Fibroblast of villous mesenchyme (primary cell): Measurements from ENCODE around the gene ZNF184. TPM values are rescaled to one million over a fixed set of nuclear protein-coding genes. Genes with fewer than 3 reads are reported as not detected.
A peak's percentile ranks its signal among the peaks of the same experiment; 100 is the strongest.

Experiments used
- DNase-seq: peaks from one replicate; pipeline ENCODE4 v3.0.0-alpha.2; 2010; ENCODE audit warnings: low read depth
- H3K4me3 ChIP-seq: 2 replicates; pipeline ENCODE4 v1.5.1; 2011; ENCODE audit warnings: low read depth, mild to moderate bottlenecking, low read length
- total RNA-seq: library from RNA; depleted of rRNA; stranded (reverse); fragments of >200 nt; gene quantifications from 2 replicates; pipeline ENCODE4 v1.2.3, GENCODE V29; 2012
- TF ChIP-seq, protein P1 (sequence below): IDR thresholded peaks from 2 replicates; pipeline ENCODE4 v1.5.1; 2012; ENCODE audit warnings: low read depth, mild to moderate bottlenecking, low read length; ENCODE audit not compliant: insufficient read depth

The ZNF184 gene
- total RNA-seq, 1 donor = 6.9 TPM

DNA sequence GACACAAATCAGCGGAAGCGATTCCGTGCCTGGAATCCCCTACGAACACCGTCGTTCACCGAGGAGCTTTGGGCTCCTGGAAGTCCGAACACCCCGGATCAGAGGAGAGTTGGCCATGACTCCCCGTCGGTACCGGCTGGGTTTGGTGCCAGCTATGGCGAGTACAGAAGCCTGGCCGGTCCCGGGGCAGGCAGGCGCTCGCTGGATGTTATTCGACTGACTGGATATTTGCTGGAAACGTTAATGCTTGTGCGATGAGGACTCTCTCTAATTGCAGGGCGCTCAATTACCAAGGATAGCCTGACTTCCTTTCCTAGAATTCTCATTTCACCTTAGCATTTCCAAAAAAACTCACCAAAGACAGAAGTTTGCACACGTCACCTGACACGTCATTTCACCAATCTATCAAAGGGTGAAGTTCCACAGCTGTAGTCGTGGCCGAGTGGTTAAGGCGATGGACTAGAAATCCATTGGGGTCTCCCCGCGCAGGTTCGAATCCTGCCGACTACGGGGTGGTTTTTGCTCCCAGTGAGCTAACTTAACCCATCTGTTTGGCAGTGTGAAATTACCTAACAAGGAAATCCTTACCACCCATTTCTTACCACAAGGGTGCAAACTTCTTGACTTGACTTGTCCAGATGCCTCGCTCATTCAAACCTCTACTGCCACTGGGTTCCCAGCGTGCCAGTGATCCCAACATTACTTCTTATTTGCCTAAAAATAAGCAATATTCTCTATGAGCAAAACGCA, 22.7 kb upstream of the ZNF184 start:
- TF ChIP-seq, protein P1, sequence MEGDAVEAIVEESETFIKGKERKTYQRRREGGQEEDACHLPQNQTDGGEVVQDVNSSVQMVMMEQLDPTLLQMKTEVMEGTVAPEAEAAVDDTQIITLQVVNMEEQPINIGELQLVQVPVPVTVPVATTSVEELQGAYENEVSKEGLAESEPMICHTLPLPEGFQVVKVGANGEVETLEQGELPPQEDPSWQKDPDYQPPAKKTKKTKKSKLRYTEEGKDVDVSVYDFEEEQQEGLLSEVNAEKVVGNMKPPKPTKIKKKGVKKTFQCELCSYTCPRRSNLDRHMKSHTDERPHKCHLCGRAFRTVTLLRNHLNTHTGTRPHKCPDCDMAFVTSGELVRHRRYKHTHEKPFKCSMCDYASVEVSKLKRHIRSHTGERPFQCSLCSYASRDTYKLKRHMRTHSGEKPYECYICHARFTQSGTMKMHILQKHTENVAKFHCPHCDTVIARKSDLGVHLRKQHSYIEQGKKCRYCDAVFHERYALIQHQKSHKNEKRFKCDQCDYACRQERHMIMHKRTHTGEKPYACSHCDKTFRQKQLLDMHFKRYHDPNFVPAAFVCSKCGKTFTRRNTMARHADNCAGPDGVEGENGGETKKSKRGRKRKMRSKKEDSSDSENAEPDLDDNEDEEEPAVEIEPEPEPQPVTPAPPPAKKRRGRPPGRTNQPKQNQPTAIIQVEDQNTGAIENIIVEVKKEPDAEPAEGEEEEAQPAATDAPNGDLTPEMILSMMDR = peak; percentile 15

DNA sequence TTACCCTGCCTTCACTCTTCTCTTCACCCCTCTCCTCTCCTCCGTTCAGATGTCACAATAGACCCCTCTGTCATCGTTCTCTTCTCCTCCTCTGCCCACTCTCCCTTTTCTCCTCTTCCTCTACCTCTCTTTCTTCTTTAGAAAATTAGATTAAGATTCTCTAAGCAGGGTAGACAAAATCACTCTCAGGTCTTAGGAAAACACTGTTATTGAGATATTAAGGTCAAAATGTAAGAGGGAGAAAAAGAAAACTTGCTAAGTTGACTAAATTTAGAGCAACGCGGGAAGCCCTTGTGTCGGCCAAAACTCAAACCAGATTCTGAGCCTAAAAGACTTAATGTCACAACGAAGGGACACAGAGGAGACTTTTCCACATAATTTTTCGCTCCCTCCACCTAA, 22.1 kb upstream of the ZNF184 start:
- TF ChIP-seq, protein P1 = no peak
- H3K4me3 ChIP-seq = peak overlapping the region; percentile 77
- no peak for DNase-seq

More for the DNA sequence above, 22.7 kb upstream of the ZNF184 start:
- peak; percentile 72 for DNase-seq
- H3K4me3 ChIP-seq = peak overlapping the region; percentile 77

DNA sequence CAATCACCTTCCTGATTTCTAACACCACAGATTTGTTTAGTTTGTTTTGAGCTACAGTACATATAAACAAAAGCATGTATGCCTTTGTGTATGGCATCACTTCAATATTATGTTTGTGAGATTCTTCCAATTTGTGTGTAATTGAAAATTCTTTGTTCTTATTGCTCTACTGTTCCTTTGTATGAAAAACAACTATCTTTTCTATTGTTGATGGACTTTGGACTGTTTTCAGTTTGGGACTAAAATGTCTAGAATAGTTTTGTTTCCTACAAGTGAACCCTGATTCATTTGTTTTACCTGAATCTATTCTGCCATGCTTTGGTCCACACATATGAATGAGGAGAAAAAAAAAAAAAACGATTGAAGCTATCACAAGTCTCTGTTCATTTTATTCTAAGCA, 21.2 kb upstream of the ZNF184 start:
- DNase-seq = no peak
- TF ChIP-seq, protein P1 = no peak
- H3K4me3 ChIP-seq = no peak overlapping the region

DNA sequence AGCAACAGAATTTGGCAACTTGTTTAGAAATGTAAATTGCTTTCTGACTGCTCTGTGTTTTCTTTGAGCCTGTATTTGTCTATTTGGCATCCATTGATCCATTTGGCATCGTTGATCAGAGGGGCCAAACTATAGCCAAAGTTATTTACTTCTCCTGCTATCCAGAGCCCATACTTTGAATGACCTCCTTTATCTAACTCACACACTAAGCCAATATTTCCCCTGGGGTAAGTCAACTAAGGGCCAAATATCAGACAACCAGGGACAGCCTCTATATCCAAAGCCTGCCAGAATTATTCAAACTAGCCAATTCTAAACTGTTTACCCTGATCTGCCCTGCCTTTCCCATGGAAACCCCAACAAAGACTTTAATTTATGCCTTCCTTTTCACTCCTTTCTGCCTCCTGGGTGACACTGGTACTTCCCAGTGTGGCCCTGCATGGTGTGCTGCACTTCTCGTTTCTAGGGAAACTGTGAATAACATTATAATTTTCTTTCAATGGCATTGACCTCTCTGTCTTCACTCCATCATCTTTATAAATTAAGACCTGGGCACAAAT, 19.8 kb upstream of the ZNF184 start:
- TF ChIP-seq, protein P1 = no peak
- no peak for DNase-seq
- no peak overlapping the region for H3K4me3 ChIP-seq

DNA sequence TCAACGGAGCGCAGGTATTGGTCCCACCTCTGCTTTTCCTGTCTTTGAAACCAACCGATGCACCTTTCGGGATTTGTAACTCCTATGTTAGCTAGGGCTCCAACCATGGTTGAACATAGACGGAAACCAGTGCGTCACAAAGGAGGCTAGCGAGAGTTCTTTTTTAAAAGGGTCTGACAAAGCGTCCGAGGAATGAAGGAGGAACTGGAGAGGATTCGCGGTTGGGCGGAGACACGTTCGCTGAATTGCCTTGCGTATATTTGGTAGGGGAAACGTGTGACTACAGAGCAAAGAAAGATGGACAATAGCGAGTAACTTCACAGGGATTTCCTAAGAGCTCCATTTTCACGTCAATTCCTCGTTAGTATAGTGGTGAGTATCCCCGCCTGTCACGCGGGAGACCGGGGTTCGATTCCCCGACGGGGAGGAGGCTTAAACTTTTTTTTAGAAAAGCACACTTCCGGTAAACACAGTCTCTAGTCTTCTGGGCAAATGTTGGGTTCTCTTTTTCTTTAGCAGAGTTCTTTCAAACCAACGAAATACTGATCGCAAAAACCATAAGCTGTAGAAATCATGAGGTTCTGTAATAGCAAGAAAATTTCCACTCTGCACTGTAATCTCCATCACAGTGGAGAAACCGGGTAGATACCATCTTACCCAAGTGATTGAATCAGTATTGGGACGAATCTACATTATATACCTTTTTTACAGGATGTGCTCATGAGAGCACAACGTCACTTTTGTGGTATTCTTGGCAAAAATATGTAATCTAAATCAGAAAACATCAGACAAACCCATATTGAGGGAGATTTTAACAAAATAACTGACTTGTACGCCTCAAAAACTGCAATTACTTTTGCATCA, 6.6 kb upstream of the ZNF184 start:
- TF ChIP-seq, protein P1 = no peak
- peak; percentile 94 for DNase-seq
- H3K4me3 ChIP-seq = peak overlapping the region; percentile 92

DNA sequence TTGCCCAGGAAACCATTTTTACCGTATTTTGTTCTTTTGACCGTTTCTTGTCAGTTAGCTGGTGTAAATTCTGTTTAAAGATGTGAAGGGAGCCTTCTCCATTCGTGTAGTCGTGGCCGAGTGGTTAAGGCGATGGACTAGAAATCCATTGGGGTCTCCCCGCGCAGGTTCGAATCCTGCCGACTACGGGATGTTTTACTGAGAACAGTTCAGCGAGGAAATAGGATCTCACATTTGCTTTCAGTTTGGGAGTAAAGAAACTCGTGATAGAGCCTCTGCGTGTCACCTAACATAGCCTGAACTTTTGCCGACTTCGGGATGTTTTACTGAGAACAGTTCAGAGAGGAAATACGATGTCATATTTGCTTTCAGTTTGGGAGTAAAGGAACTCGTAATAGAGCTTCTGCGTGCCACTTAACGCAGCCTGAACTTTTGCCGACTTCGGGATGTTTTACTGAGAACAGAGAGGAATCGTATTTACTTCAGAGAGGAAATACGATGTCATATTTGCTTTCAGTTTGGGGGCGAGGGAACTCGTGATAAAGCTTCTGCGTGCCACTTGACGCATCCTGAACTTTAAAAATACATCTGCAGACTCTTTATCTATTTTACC, 5.9 kb upstream of the ZNF184 start:
- DNase-seq = peak; percentile 92
- TF ChIP-seq, protein P1 = no peak
- H3K4me3 ChIP-seq = peak overlapping the region; percentile 92
